Adrenal gland (tissue), 12 donors: ENCODE data around the gene ALB. TPM values are rescaled to one million over a fixed set of nuclear protein-coding genes. Genes with fewer than 3 reads are reported as not detected.

ENCODE experiments used
- DNase-seq, 7 donors: peaks; one replicate each; pipeline ENCODE4 v3.0.0-alpha.2; 2019 to 2020
- H3K27ac ChIP-seq, 5 donors: fragments of 200-600 bp; sonication (generic) in 4 of 5; 1 replicate in 3 of 5; 2 replicates in 2 of 5; pipeline versions ENCODE4 v1.5.1 to v1.8.0; 2016 to 2020; ENCODE audit warnings: mild to moderate bottlenecking in 1 of 5
- H3K27me3 ChIP-seq: fragments of 200-600 bp; 2 replicates; pipeline ENCODE4 v1.8.0; 2021
- H3K36me3 ChIP-seq, 2 donors: fragments of 200-600 bp; replicated peaks in 1 of 2; 1 replicate in 1 of 2; 2 replicates in 1 of 2; pipeline versions ENCODE4 v1.5.1 to v1.8.0; 2018 to 2022
- H3K4me1 ChIP-seq, 2 donors: fragments of 200-600 bp; replicated peaks in 1 of 2; 1 replicate in 1 of 2; 2 replicates in 1 of 2; pipeline versions ENCODE4 v1.5.1 to v1.8.0; 2018 to 2021
- H3K4me3 ChIP-seq, 4 donors: fragments of 200-600 bp; sonication (generic) in 3 of 4; one replicate each; pipeline ENCODE4 v1.5.1; 2016 to 2018
- H3K9me3 ChIP-seq, 3 donors: fragments of 200-600 bp; sonication (generic) in 1 of 3; replicated peaks in 1 of 3; 1 replicate in 2 of 3; 2 replicates in 1 of 3; pipeline versions ENCODE4 v1.5.1 to v1.8.0; 2016 to 2021
- POLR2A ChIP-seq, 2 donors: fragments of 450-650 bp; IDR thresholded peaks; one replicate each; pipeline ENCODE4 v1.6.1; 2017; ENCODE audit warnings: antibody characterized with exemption in 2 of 2, mild to moderate bottlenecking in 2 of 2, moderate library complexity in 1 of 2
- WGBS, 4 donors: extraction: QIAGEN DNeasy Blood & Tissue Kit in 2 of 4; methylation state at CpG; one replicate each; pipeline versions ENCODE4 v1.1.5 to v1.1.7; 2013 to 2017; 5-methylcytosine and 5-hydroxymethylcytosine counted together
- intact Hi-C, 2 donors: fragments of 100-400 bp; cut with DNase I; formaldehyde crosslinking; loops; one replicate each; pipeline versions ENCODE4 v1.14.1 to v1.15.0; 2022 to 2023
- polyA plus RNA-seq, 3 donors: library from polyadenylated mRNA; stranded (reverse); fragments of 200-250 nt in 2 of 3; fragments of 350-450 nt in 1 of 3; fragmentation: Illumina TruSeq in 1 of 3; extraction: RNeasy Lipid Tissue Mini Kit (QIAGEN cat#74804) in 1 of 3; gene quantifications; one replicate each; pipeline ENCODE4 v1.2.3, GENCODE V29; 2013 to 2014
- total RNA-seq, 9 donors: library from RNA; depleted of rRNA in 4 of 9; stranded (reverse); fragments of >200 nt in 4 of 9; fragments of 120-200 nt in 1 of 9; fragmentation: NEBNext Ultra II Directional in 1 of 9; extraction: Animal tissue kit (Norgen Biotek cat#: 25700) in 1 of 9; gene quantifications; one replicate each; pipeline versions ENCODE4 v1.1.0 to v1.2.4, GENCODE V29; 2013 to 2023
- TF ChIP-seq, protein P1 (sequence below), 6 experiments: fragments of 450-650 bp in 4 of 6; fragments of 200-600 bp in 2 of 6; sonication (generic) in 1 of 6; IDR thresholded peaks; 1 replicate in 5 of 6; 2 replicates in 1 of 6; pipeline versions ENCODE4 v1.5.1 to v1.8.0; 2016 to 2021; ENCODE audit warnings: antibody characterized with exemption in 6 of 6, mild to moderate bottlenecking in 2 of 6, moderate library complexity in 1 of 6
- donor health status: healthy with polysubstance abuse.
- donor health status: Bipolar disorder and iron deficiency.
- donor health status: DM: yes; HTN: yes; CAD: no.
- donor health status: DM: no; HTN: no; CAD: no.
- donor health status: DM: no; HTN: no; CAD: no.
- donor health status: DM: yes; HTN: yes; CAD: no.

The ALB gene
- total and polyA plus RNA-seq, 12 donors, result 0.61 to 38.5 (median 5.3) TPM; not detected in 3

DNA sequence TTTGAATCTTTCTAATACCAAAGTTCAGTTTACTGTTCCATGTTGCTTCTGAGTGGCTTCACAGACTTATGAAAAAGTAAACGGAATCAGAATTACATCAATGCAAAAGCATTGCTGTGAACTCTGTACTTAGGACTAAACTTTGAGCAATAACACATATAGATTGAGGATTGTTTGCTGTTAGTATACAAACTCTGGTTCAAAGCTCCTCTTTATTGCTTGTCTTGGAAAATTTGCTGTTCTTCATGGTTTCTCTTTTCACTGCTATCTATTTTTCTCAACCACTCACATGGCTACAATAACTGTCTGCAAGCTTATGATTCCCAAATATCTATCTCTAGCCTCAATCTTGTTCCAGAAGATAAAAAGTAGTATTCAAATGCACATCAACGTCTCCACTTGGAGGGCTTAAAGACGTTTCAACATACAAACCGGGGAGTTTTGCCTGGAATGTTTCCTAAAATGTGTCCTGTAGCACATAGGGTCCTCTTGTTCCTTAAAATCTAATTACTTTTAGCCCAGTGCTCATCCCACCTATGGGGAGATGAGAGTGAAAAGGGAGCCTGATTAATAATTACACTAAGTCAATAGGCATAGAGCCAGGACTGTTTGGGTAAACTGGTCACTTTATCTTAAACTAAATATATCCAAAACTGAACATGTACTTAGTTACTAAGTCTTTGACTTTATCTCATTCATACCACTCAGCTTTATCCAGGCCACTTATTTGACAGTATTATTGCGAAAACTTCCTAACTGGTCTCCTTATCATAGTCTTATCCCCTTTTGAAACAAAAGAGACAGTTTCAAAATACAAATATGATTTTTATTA, 28.3 kb downstream of the ALB start:
- intact Hi-C loops, result no loop called here
- DNase-seq, result no peak
- H3K4me1 ChIP-seq, result no peaks in the 10 kb centered on the region
- TF ChIP-seq, protein P1, sequence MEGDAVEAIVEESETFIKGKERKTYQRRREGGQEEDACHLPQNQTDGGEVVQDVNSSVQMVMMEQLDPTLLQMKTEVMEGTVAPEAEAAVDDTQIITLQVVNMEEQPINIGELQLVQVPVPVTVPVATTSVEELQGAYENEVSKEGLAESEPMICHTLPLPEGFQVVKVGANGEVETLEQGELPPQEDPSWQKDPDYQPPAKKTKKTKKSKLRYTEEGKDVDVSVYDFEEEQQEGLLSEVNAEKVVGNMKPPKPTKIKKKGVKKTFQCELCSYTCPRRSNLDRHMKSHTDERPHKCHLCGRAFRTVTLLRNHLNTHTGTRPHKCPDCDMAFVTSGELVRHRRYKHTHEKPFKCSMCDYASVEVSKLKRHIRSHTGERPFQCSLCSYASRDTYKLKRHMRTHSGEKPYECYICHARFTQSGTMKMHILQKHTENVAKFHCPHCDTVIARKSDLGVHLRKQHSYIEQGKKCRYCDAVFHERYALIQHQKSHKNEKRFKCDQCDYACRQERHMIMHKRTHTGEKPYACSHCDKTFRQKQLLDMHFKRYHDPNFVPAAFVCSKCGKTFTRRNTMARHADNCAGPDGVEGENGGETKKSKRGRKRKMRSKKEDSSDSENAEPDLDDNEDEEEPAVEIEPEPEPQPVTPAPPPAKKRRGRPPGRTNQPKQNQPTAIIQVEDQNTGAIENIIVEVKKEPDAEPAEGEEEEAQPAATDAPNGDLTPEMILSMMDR (IDR thresholded peaks at IDR 0.05), result no peak
- TF ChIP-seq POLR2A (IDR thresholded peaks at IDR 0.05), result no peak
- H3K27ac ChIP-seq, result no peak overlapping the region
- H3K36me3 ChIP-seq, result no peaks in the 10 kb centered on the region
- H3K9me3 ChIP-seq, result no peaks in the 10 kb centered on the region
- no peaks in the 10 kb centered on the region for H3K27me3 ChIP-seq
- 76 to 84% (median 78%) methylated on average over 5 of the region's 5 CpGs for WGBS, 4 donors
- H3K4me3 ChIP-seq, result no peak overlapping the region

DNA sequence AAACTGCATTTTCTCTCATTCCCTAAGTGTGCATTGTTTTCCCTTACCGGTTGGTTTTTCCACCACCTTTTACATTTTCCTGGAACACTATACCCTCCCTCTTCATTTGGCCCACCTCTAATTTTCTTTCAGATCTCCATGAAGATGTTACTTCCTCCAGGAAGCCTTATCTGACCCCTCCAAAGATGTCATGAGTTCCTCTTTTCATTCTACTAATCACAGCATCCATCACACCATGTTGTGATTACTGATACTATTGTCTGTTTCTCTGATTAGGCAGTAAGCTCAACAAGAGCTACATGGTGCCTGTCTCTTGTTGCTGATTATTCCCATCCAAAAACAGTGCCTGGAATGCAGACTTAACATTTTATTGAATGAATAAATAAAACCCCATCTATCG, 29.1 kb downstream of the ALB start:
- Histone ChIP-seq H3K4me3 (no peak overlapping the region), H3K4me1 (no peaks in the 10 kb centered on the region), H3K27ac (no peak overlapping the region), H3K9me3 (no peaks in the 10 kb centered on the region), H3K36me3 (no peaks in the 10 kb centered on the region), H3K27me3 (no peaks in the 10 kb centered on the region)
- no peak for DNase-seq
- TF ChIP-seq POLR2A (IDR thresholded peaks at IDR 0.05), result no peak
- TF ChIP-seq, protein P1 (IDR thresholded peaks at IDR 0.05), result no peak
- intact Hi-C loops, result no loop called here
- 79 to 84% (median 82%) methylated on average over 2 of the region's 2 CpGs for WGBS, 4 donors

DNA sequence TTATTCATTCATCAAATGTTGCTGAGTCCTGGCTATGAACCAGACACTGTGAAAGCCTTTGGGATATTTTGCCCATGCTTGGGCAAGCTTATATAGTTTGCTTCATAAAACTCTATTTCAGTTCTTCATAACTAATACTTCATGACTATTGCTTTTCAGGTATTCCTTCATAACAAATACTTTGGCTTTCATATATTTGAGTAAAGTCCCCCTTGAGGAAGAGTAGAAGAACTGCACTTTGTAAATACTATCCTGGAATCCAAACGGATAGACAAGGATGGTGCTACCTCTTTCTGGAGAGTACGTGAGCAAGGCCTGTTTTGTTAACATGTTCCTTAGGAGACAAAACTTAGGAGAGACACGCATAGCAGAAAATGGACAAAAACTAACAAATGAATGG, 30.2 kb downstream of the ALB start:
- H3K27ac ChIP-seq, result no peak overlapping the region
- TF ChIP-seq, protein P1 (IDR thresholded peaks at IDR 0.05), result peak in 5 of 6 experiments; percentile 15 to 44 (median 23)
- TF ChIP-seq POLR2A (IDR thresholded peaks at IDR 0.05), result no peak
- H3K4me3 ChIP-seq, result no peak overlapping the region
- no peaks in the 10 kb centered on the region for H3K4me1 ChIP-seq
- H3K36me3 ChIP-seq, result no peaks in the 10 kb centered on the region
- 51 to 56% (median 55%) methylated on average over 3 of the region's 3 CpGs for WGBS, 4 donors
- no peaks in the 10 kb centered on the region for H3K9me3 ChIP-seq
- no peak for DNase-seq
- intact Hi-C loops, result no loop called here
- H3K27me3 ChIP-seq, result no peaks in the 10 kb centered on the region

DNA sequence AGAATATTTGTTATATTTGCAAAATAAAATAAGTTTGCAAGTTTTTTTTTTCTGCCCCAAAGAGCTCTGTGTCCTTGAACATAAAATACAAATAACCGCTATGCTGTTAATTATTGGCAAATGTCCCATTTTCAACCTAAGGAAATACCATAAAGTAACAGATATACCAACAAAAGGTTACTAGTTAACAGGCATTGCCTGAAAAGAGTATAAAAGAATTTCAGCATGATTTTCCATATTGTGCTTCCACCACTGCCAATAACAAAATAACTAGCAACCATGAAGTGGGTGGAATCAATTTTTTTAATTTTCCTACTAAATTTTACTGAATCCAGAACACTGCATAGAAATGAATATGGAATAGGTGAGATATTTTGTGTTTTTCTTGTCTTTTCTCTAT, 31.9 kb downstream of the ALB start, which contains the start of gene AFP:
TSS of gene AFP (plus strand) at position 238 of the 400 bp plus-strand sequence. CDS start at position 280, 42 bp downstream.
- intact Hi-C loops, result no loop called here
- TF ChIP-seq POLR2A (IDR thresholded peaks at IDR 0.05), result no peak
- TF ChIP-seq, protein P1 (IDR thresholded peaks at IDR 0.05), result no peak
- DNase-seq, result no peak
- Histone ChIP-seq H3K9me3 (no peaks in the 10 kb centered on the region), H3K36me3 (no peaks in the 10 kb centered on the region), H3K27ac (no peak within 1 kb of the TSS), H3K4me3 (no peak within 1 kb of the TSS), H3K27me3 (no peaks in the 10 kb centered on the region), H3K4me1 (no peaks in the 10 kb centered on the region)
- 69 to 82% (median 78%) methylated on average over 1 of the region's 1 CpG for WGBS, 4 donors
